WTC11 (cell line): ENCODE measurements around the gene CNTRL. TPM values are rescaled to one million over a fixed set of nuclear protein-coding genes. Genes with fewer than 3 reads are reported as not detected.
"Not testable (repeated sequence)": the region's sequence is repeated elsewhere in the genome, so short reads cannot be mapped to it uniquely, and the experiment has no call there.

Source experiments
- ATAC-seq: fragments of 200-7000 bp; cut with Tn5 transposase; 2 replicates; pipeline ENCODE4 v1.10.0; 2021; ENCODE audit warnings: mild to moderate bottlenecking, moderate library complexity
- CTCF ChIA-PET: fragments of 300-600 bp; sonication (Branson Sonifier 250); formaldehyde crosslinking; loops from one replicate; lab custom pipeline; 2021; ENCODE audit warnings: antibody characterized with exemption; lab: Charles Lee
- POLR2A ChIA-PET: fragments of 350-600 bp; sonication (Branson Sonifier 250); formaldehyde crosslinking; loops from one replicate; lab custom pipeline; 2021; ENCODE audit warnings: antibody characterized with exemption; lab: Charles Lee
- DNase-seq: peaks from one replicate; pipeline ENCODE4 v3.0.0; 2021; ENCODE audit warnings: low spot score
- H3K27ac Mint-ChIP-seq: 2 replicates; pipeline ENCODE4 v1.8.0; 2021; ENCODE audit warnings: mixed read lengths
- H3K27me3 Mint-ChIP-seq: 2 replicates; pipeline ENCODE4 v1.8.0; 2021; ENCODE audit warnings: low read depth, mild to moderate bottlenecking, moderate library complexity, mixed read lengths
- H3K36me3 Mint-ChIP-seq: 2 replicates; pipeline ENCODE4 v1.8.0; 2021; ENCODE audit warnings: mixed read lengths
- H3K4me1 Mint-ChIP-seq: 2 replicates; pipeline ENCODE4 v1.8.0; 2022; ENCODE audit warnings: mixed read lengths
- H3K4me3 Mint-ChIP-seq: 2 replicates; pipeline ENCODE4 v1.8.0; 2021; ENCODE audit warnings: mild to moderate bottlenecking, moderate library complexity, mixed read lengths
- H3K9me3 Mint-ChIP-seq: 2 replicates; pipeline ENCODE4 v1.8.0; 2021; ENCODE audit warnings: mixed read lengths
- CTCF ChIP-seq: fragments of 200-600 bp; IDR thresholded peaks from 2 replicates; pipeline ENCODE4 v1.8.0; 2022; ENCODE audit warnings: antibody characterized with exemption
- ESRRA ChIP-seq: sonication (generic); formaldehyde crosslinking; IDR thresholded peaks from 2 replicates; pipeline ENCODE4 v1.8.1; 2022; ENCODE audit warnings: mild to moderate bottlenecking, missing genetic modification reagents, borderline replicate concordance
- GABPB1 ChIP-seq: sonication (generic); formaldehyde crosslinking; IDR thresholded peaks from 2 replicates; pipeline ENCODE4 v1.8.1; 2023; ENCODE audit warnings: mild to moderate bottlenecking, missing genetic modification reagents
- KAT7 ChIP-seq: sonication (generic); formaldehyde crosslinking; IDR thresholded peaks from 2 replicates; pipeline ENCODE4 v1.8.1; 2023; ENCODE audit warnings: missing genetic modification reagents, mild to moderate bottlenecking, borderline replicate concordance
- SMAD3 ChIP-seq: sonication (generic); formaldehyde crosslinking; IDR thresholded peaks from 2 replicates; pipeline ENCODE4 v1.8.0; 2022; ENCODE audit warnings: missing genetic modification reagents, mild to moderate bottlenecking, borderline replicate concordance
- SMAD4 ChIP-seq: sonication (generic); formaldehyde crosslinking; IDR thresholded peaks from 2 replicates; pipeline ENCODE4 v1.8.0; 2022; ENCODE audit warnings: mild to moderate bottlenecking, missing genetic modification reagents
- SP1 ChIP-seq: sonication (generic); formaldehyde crosslinking; conservative IDR thresholded peaks from 2 replicates; pipeline ENCODE4 v1.8.1; 2022; ENCODE audit warnings: missing genetic modification reagents
- TEAD1 ChIP-seq: sonication (generic); formaldehyde crosslinking; IDR thresholded peaks from 2 replicates; pipeline ENCODE4 v1.8.0; 2022; ENCODE audit warnings: mild to moderate bottlenecking, missing genetic modification reagents
- ZNF532 ChIP-seq: fragments of 250-450 bp; sonication (Bioruptor Pico); IDR thresholded peaks from 2 replicates; pipeline ENCODE4 v1.9.0; 2021; ENCODE audit warnings: mild to moderate bottlenecking, borderline replicate concordance
- total RNA-seq: library from RNA; stranded (reverse); gene quantifications from 3 replicates; pipeline ENCODE4 v1.2.3, GENCODE V29; 2021
- TF ChIP-seq, protein P1 (sequence below): fragments of 250-450 bp; sonication (Bioruptor Pico); IDR thresholded peaks from 2 replicates; pipeline ENCODE4 v1.9.0; 2021; ENCODE audit warnings: mild to moderate bottlenecking
- TF ChIP-seq, protein P2 (sequence below): sonication (generic); formaldehyde crosslinking; IDR thresholded peaks from 2 replicates; pipeline ENCODE4 v1.8.1; 2022; ENCODE audit warnings: low read depth, missing genetic modification reagents, borderline replicate concordance

Gene CNTRL
- total RNA-seq, 1 experiment from 2014 or later: 13.3 TPM

GRCh38 chr9:121026260-121026691 lies 48.5 kb upstream of the CNTRL start (continued):
- TF ChIP-seq SMAD3 (CRISPR knock-in tag) (no peak), GABPB1 (CRISPR knock-in tag) (no peak), SP1 (CRISPR knock-in tag) (no peak), KAT7 (CRISPR knock-in tag) (no peak), ESRRA (CRISPR knock-in tag) (no peak), CTCF (no peak), TEAD1 (CRISPR knock-in tag) (no peak), ZNF532 (CRISPR knock-in tag) (no peak)
- TF ChIP-seq, protein P1, sequence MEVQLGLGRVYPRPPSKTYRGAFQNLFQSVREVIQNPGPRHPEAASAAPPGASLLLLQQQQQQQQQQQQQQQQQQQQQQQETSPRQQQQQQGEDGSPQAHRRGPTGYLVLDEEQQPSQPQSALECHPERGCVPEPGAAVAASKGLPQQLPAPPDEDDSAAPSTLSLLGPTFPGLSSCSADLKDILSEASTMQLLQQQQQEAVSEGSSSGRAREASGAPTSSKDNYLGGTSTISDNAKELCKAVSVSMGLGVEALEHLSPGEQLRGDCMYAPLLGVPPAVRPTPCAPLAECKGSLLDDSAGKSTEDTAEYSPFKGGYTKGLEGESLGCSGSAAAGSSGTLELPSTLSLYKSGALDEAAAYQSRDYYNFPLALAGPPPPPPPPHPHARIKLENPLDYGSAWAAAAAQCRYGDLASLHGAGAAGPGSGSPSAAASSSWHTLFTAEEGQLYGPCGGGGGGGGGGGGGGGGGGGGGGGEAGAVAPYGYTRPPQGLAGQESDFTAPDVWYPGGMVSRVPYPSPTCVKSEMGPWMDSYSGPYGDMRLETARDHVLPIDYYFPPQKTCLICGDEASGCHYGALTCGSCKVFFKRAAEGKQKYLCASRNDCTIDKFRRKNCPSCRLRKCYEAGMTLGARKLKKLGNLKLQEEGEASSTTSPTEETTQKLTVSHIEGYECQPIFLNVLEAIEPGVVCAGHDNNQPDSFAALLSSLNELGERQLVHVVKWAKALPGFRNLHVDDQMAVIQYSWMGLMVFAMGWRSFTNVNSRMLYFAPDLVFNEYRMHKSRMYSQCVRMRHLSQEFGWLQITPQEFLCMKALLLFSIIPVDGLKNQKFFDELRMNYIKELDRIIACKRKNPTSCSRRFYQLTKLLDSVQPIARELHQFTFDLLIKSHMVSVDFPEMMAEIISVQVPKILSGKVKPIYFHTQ (CRISPR knock-in tag): no peak
- TF ChIP-seq, protein P2, sequence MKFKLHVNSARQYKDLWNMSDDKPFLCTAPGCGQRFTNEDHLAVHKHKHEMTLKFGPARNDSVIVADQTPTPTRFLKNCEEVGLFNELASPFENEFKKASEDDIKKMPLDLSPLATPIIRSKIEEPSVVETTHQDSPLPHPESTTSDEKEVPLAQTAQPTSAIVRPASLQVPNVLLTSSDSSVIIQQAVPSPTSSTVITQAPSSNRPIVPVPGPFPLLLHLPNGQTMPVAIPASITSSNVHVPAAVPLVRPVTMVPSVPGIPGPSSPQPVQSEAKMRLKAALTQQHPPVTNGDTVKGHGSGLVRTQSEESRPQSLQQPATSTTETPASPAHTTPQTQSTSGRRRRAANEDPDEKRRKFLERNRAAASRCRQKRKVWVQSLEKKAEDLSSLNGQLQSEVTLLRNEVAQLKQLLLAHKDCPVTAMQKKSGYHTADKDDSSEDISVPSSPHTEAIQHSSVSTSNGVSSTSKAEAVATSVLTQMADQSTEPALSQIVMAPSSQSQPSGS (CRISPR knock-in tag): no peak

DNA sequence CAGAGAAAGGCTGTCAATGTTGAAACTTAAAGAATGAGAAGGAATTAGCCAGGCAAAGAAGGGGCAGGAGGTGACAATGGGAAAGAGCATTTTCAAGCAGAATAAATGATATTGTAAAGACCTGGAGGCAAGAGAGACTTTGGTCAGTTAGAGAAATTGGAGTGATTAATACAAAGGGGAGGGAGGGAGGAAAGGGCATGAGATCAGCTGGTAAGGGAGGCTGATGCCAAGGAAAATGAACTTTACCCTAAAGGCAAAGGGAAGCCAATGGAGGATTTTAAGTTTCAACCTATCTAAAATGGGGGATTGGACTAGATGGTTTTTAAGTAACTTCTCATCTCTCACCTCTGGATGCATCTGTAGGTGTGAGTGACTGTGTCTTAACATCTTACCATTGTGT lies 48.0 kb upstream of the CNTRL start:
- 0 out of 2 replicates have a peak, but pooled peaks cover 3% of the 10 kb centered on the region for H3K9me3 Mint-ChIP-seq
- POLR2A ChIA-PET: no interaction called here
- DNase-seq: no peak
- no peak overlapping the region for H3K27ac Mint-ChIP-seq
- ATAC-seq: no peak
- TF ChIP-seq SMAD4: no peak
- CTCF ChIA-PET: interaction anchor here (1.0 kb wide), 1 partner anchor 33 kb away, joined by 4 read pairs; no protein-coding TSS in a partner anchor
- no peaks in the 10 kb centered on the region for H3K36me3 Mint-ChIP-seq
- no peaks in the 10 kb centered on the region for H3K27me3 Mint-ChIP-seq
- H3K4me1 Mint-ChIP-seq: no peaks in the 10 kb centered on the region
- no peak overlapping the region for H3K4me3 Mint-ChIP-seq

- H3K4me1 Mint-ChIP-seq, H3K4me3 Mint-ChIP-seq, H3K9me3 Mint-ChIP-seq, ATAC-seq, H3K36me3 Mint-ChIP-seq, DNase-seq, H3K27ac Mint-ChIP-seq, POLR2A ChIA-PET, H3K27me3 Mint-ChIP-seq: not testable (repeated sequence)
- CTCF ChIA-PET: interaction anchor here (1.2 kb wide), 2 partner anchors 32 to 42 kb away, joined by 3 to 6 read pairs; no protein-coding TSS in a partner anchor
These were observed 46.5 kb upstream of the CNTRL start for GRCh38 chr9:121028285-121028684.
